GM18870 (cell line): ENCODE data around the gene MOK.

Experiments
- ATAC-seq: cut with Tn5 transposase; IDR thresholded peaks from one replicate; pipeline ENCODE4 v1.9.1; 2021; ENCODE audit warnings: moderate library complexity; ENCODE audit not compliant: unreplicated experiment

The MOK gene

DNA sequence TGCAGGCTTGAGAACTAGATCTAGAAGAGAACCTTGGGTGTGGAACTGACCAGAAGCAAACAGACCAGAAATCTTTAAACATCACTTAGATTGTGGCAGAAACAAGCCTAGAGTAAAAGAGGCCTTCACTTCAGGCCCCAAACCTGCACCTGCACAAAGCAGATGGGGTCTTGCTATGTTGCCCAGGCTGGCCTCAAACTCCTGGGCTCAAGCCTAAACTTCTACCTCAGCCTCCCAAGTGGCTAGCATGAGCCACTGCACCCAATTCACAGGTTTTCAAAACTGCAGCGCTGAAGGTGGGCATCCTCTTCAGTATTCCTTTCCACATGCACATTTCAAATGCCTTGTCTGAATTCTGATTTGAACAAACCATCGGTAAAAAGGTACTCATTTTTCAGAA is 19.9 kb downstream of the MOK start:
- no peak for ATAC-seq

GRCh38 chr14:102283631-102284129 is 21.3 kb downstream of the MOK start:
- no peak for ATAC-seq

- ATAC-seq = no peak
These were observed 22.1 kb downstream of the MOK start for GRCh38 chr14:102282751-102283465.

DNA sequence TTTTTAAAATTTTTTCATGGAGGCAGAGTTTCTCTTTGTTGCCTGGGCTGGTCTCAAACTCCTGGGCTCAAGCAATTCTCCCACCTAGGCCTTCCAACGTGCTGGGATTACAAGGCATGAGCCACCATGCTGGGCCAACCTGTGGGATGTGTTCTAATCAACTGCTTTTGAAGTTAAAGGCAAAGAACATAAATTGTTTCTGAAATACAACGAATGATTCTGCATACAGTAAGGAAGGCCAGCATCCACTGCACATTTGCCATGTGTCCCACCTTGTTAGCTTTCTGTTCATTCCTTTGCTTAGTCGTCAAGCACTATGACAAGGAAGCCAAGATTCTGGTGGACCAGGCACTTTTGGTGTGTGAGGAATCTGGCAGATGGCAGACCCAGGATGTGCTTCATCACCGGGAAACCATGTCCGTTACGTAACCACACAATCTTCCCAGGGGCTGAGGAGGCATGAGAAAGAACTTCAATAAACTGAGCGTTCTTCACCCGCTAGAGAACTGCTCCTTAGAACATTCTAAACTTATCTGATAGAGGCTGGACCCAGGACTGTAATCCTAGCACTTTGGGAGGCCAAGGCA is 24.5 kb downstream of the MOK start:
- ATAC-seq = no peak

- ATAC-seq = no peak
These were observed 25.1 kb downstream of the MOK start for GRCh38 chr14:102279688-102280348.

DNA sequence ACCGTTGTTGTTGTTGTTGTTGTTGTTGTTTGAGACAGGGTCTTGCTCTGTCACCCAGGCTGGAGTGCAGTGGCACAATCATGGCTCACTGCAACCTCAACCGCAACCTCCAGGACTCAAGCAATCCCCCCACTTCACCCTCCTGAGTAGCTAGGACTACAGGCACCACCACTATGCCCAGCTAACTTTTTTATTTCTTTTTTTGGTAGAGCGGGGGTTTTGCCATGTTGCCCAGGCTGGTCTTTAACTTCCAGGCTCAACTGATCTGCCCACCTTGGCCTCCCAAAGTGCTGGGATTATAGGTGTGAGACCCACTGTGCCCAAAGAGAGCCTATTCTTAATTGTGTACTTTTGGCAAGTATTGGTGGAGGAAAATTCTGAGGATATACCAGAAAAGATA is 25.7 kb downstream of the MOK start:
- no peak for ATAC-seq

GRCh38 chr14:102278631-102278935 is 26.4 kb downstream of the MOK start:
- ATAC-seq = no peak

DNA sequence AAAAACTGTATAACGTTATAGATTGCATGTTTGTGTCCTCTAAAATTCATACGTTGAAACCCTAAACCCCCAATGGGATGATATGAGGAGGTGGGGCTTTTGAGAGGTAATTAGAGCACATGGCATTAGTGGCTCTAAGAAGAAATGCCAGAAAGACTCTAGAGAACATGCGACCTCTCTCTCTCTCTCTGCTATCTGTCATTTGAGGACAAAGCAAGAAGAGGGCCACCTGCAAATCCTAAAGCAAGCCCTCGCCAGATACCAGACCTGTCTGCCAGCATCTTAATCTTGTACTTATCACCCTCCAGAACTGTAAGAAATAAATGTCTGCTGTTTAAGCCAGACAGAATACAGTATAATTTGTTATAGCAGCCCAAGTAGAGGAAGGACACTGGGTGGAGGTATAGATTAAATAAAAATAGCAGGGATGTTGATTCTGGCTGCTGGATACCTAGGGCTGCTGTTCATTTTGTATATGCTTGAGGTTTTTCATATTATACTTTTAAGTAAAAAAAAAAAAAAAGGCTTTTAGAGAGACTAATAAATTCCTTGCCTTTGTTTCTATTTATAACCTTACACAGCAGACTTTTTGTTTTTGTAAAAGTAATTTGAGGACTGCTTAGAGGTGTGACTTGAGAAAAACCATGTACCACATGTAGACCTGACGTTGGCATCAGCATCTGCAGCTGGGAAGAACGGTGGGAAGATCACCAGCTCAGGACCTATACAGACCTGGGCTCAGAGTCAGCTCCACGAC is 26.9 kb downstream of the MOK start:
- ATAC-seq = no peak

DNA sequence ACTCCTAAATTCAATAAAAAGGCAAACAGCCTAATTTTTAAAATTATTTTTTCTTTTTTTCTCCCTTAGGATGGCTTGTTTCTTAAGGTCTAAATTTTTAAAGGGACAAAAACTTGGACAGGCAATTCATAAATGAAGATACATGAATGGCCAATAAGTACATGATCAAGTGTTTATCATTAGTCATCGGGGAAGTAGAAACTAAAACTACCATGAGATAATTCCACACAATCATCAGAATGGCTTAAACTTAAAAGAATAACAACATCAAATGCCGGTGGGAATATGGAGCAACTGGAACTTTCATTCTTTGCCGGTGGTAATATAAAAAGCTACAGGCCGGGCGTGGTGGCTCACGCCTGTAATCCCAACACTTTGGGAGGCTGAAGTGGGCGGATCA is 29.1 kb downstream of the MOK start:
- no peak for ATAC-seq

DNA sequence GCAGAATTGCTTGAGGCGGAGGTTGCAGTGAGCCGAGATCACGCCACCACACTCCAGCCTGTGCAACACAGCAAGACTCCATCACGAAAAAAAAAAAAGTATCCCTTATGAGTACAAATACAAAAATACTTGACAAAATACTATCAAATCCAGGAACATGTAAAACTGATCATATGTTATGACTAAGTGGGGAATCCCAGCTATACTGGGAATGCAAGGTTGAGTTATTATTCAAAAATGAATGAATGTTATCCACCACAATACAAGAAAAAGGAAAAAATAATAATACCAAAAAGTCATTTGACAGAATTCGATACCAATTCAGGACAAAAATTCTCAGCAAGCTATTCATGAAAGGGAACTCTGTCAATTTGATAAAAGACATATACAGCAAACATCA is 32.6 kb downstream of the MOK start:
- ATAC-seq = no peak

GRCh38 chr14:102264775-102265174 is 40.2 kb downstream of the MOK start:
- no peak for ATAC-seq

DNA sequence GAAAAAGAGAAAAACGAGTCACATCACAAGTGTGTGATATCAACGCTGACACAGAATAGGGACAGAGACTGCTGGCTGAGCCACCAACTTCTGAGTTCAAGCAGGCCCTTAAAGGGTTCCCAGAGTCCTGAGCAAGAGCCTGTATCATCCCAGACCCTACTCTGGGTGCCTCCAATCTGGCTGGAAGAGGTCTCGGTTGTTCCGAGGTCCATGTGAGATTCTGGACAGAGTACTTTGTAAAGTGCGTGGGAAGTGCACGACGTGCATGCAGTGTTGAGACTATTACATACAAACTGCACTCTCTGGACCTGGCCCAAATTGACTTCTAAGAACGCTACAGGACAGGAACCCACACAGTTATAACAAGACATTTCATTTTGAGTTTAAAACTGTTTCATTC is 40.6 kb downstream of the MOK start:
- ATAC-seq = no peak

GRCh38 chr14:102262929-102263462 is 42.0 kb downstream of the MOK start:
- no peak for ATAC-seq

DNA sequence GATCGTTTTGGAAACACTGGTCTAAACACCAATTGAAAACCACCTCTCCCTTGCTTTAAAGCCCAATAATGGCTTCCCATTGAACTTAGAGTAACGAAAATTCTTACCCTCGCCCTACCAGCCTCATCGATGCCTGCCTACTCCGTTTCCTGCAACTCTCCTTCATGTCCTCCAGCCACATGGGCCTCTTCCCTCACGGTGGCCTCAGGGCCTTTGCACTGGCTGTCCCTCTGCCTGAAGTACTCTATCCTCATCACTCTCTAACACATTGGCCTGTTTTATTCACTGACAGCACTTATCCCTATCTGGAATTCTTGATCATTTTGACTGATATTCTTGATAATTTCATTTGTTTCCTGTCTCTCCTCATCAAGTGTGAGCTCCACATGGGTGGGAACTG is 46.8 kb downstream of the MOK start:
- ATAC-seq = no peak

DNA sequence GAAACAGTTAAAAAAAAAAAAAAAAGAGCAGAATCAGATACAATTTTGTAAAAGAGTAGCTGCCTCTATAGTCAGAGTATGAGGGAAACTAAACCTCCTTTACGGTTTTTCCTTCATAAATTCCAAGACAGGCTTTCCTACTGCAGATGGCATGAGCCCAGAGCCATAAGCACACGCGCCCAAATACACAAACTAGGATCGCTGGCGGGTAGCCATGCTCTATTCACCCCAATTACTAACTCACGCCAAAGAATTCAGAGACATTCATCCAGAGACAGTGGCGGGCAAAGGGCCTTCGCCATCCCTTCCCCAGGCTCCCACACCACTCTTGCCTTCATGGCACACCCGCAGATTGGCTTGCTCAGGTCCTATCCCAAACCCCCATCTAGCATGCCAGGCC is 48.2 kb downstream of the MOK start:
- no peak for ATAC-seq

DNA sequence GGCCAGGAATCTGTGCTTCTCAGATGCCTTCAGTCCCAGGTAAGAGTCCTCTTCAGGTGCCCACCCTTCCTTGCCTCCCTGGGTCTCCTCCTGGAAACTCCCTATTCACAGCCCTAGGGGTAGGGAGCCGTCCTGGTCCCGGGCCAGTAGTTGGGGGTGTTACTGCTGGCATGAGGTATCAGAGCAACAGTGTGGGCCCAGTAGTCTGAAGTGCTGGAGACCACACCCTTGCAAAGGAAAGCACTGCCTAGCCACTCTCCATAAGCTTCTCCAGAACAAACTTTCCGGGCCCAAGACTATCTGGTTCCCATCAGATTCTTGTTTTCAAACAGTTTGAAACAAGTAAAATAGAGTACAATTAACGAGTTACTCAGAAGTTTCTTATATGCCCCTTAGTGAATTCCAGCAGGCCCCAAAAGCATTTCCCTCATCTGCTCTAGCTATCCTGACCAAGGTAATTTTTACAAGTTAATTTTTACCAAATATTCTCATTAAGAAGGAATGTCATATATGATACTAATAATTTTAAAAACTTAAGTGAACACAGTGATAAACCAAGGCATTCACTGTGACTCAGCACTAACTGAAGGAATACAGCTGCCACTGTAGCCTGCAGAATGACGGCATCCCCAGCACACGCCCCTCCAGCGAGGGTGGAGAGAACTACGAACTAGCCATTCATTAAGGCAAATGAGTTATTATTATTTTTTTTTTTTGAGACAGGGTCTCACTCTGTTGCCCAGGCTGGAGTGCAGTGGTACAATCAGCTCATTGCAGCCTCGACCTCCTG is 49.4 kb downstream of the MOK start:
- ATAC-seq = no peak

DNA sequence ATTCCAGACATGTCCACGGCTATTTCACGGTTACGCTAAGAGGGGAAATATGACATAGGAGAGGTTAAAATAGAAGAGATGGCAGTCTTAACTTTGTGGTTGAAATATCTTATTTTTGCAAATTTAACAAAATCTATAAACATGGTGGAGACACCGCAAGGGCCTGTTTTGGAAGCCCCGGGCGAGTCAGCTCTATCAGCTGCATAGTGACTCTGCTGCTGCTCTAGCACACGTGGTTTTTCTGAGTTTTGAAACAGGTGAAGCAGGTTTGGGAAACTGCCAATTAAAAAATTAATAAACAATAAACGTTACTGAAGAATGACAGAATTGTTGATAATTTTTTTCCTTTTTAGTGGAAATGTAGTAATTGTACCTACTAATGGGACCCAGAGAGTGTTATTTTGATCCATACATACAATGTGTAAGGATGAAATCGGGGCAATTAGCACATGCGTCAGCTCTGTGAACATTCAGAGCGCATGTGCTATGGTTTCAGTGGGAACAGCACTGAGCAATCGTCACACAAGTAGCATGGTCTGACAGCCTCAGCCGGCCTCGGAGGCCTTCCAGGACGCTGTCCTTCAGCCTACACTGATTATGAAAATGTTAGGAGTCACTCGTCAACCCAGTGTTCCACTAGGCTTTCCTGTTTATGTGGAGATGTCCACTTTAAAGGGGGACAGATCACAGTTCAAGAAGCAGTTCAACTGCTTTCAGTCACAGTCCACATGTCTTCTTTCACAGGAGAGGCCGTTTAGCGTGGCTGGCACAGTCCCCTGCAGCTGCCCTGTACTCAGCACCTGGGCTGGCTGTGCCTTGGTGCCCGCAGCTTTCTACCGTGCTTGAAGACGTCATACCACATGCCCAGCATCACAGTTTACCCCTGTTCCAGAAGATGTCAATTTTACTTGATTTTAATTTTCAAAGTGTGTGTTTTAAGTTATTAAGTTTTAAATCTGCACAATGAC is 51.8 kb downstream of the MOK start:
- no peak for ATAC-seq

- ATAC-seq = no peak
These were observed 53.8 kb downstream of the MOK start for GRCh38 chr14:102251161-102251560.

GRCh38 chr14:102250636-102251035 is 54.3 kb downstream of the MOK start:
- no peak for ATAC-seq

DNA sequence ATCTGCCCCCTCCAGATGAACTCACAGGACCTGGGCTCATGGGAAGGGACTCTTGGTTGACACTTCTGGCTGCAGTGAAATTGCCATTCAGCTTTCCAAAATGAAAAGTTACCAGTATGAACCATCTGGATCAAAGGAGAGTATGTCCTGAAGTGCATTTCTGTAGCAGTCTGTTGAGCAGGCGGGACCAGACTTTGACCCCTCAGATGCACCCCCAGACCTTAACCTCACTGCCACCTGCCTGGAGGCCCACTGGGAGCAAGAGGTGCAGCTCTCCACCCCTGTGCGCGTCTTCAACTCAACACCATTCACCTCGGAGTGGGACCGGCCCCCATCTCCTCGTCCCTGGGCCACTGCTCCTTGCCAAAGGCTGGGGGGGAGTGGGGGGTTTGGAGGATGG is 55.0 kb downstream of the MOK start:
- ATAC-seq = no peak
